Right lobe of liver (tissue), 4 donors: Measurements from ENCODE around the gene SRPRA.

ENCODE experiments used
- POLR2A ChIP-seq: fragments of 450-650 bp; IDR thresholded peaks from one replicate; pipeline ENCODE4 v1.6.1; 2017; ENCODE audit warnings: antibody characterized with exemption, mild to moderate bottlenecking
- TF ChIP-seq, protein P1 (sequence below), 4 donors: fragments of 200-600 bp in 3 of 4; fragments of 450-650 bp in 1 of 4; IDR thresholded peaks; one replicate each; pipeline versions ENCODE4 v1.5.1 to v1.8.0; 2016 to 2022; ENCODE audit warnings: antibody characterized with exemption in 4 of 4, mild to moderate bottlenecking in 2 of 4
- donor health status: DM: no; HTN: no; CAD: no.
- donor health status: DM: no; HTN: no; CAD: no.
- donor health status: DM: no; HTN: yes; CAD: no.

- TF ChIP-seq, protein P1, sequence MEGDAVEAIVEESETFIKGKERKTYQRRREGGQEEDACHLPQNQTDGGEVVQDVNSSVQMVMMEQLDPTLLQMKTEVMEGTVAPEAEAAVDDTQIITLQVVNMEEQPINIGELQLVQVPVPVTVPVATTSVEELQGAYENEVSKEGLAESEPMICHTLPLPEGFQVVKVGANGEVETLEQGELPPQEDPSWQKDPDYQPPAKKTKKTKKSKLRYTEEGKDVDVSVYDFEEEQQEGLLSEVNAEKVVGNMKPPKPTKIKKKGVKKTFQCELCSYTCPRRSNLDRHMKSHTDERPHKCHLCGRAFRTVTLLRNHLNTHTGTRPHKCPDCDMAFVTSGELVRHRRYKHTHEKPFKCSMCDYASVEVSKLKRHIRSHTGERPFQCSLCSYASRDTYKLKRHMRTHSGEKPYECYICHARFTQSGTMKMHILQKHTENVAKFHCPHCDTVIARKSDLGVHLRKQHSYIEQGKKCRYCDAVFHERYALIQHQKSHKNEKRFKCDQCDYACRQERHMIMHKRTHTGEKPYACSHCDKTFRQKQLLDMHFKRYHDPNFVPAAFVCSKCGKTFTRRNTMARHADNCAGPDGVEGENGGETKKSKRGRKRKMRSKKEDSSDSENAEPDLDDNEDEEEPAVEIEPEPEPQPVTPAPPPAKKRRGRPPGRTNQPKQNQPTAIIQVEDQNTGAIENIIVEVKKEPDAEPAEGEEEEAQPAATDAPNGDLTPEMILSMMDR (IDR thresholded peaks at IDR 0.05), result no peak
- no peak for TF ChIP-seq POLR2A
Observed at GRCh38 chr11:126225295-126225665, 43.4 kb downstream of the SRPRA start.
